Hypothalamus (tissue), 51 donors: ENCODE results near the gene BAZ1A.
"Not testable (repeated sequence)": the region's sequence is repeated elsewhere in the genome, so short reads cannot be mapped to it uniquely, and the experiment has no call there.

ENCODE experiments used
- DNase-seq, 51 donors: peaks; one replicate each; lab custom pipeline; 2025; lab: John Stamatoyannopoulos, UW

The BAZ1A gene

GRCh38 chr14:34794941-34795340 lies 80.2 kb downstream of the BAZ1A start:
- DNase-seq: no peak

GRCh38 chr14:34794217-34794616 lies 80.9 kb downstream of the BAZ1A start:
- DNase-seq: no peak

GRCh38 chr14:34792598-34792997 lies 82.6 kb downstream of the BAZ1A start:
- DNase-seq: no peak

GRCh38 chr14:34785223-34786006 lies 89.7 kb downstream of the BAZ1A start:
- DNase-seq: no peak

GRCh38 chr14:34782031-34782430 lies 93.1 kb downstream of the BAZ1A start:
- no peak for DNase-seq

- no peak for DNase-seq
These were observed 93.9 kb downstream of the BAZ1A start for GRCh38 chr14:34781242-34781641.

GRCh38 chr14:34780646-34781045 lies 94.5 kb downstream of the BAZ1A start:
- no peak for DNase-seq

GRCh38 chr14:34778744-34779143 lies 96.4 kb downstream of the BAZ1A start:
- no peak for DNase-seq

- DNase-seq: no peak
These were observed 98.5 kb downstream of the BAZ1A start for GRCh38 chr14:34776611-34777010.

- no peak for DNase-seq
These were observed 99.2 kb downstream of the BAZ1A start for GRCh38 chr14:34775922-34776321.

- no peak for DNase-seq
These were observed 99.8 kb downstream of the BAZ1A start for GRCh38 chr14:34775342-34775741.

- DNase-seq: no peak
These were observed 104.3 kb downstream of the BAZ1A start for GRCh38 chr14:34770901-34771300.

GRCh38 chr14:34766606-34767005 lies 108.6 kb downstream of the BAZ1A start:
- DNase-seq: no peak

- no peak for DNase-seq
These were observed 109.1 kb downstream of the BAZ1A start for GRCh38 chr14:34766060-34766459.

GRCh38 chr14:34755215-34755614 lies 119.9 kb downstream of the BAZ1A start:
- DNase-seq: no peak

- DNase-seq: no peak
These were observed 120.5 kb downstream of the BAZ1A start for GRCh38 chr14:34754687-34755086.

GRCh38 chr14:34750670-34751069 lies 124.5 kb downstream of the BAZ1A start:
- no peak for DNase-seq

GRCh38 chr14:34750233-34750632 lies 124.9 kb downstream of the BAZ1A start:
- no peak for DNase-seq

GRCh38 chr14:34749408-34749807 lies 125.8 kb downstream of the BAZ1A start:
- no peak for DNase-seq

- no peak for DNase-seq
These were observed 132.7 kb downstream of the BAZ1A start for GRCh38 chr14:34742270-34743115.

GRCh38 chr14:34741840-34742239 lies 133.3 kb downstream of the BAZ1A start:
- DNase-seq: no peak

GRCh38 chr14:34740139-34740538 lies 135.0 kb downstream of the BAZ1A start:
- not testable (repeated sequence) for DNase-seq
